Measurements from ENCODE around the gene TIMM8A.

TIMM8A gene

GRCh38 chrX:101365301-101365795, 16.8 kb upstream of the TIMM8A start:
- no peaks in the 10 kb centered on the region for H3K36me3 ChIP-seq
- DNase-seq, result no peak
- no peaks in the 10 kb centered on the region for H3K4me1 ChIP-seq
- H3K27me3 ChIP-seq, result no peaks in the 10 kb centered on the region
- no peaks in the 10 kb centered on the region for H3K9me3 ChIP-seq
- no peak overlapping the region for H3K4me3 ChIP-seq (ENCODE audit: low read depth, low read length)
- TF ChIP-seq CTCF (IDR thresholded peaks at IDR 0.05; ENCODE audit: low read depth, low read length), result no peak

GRCh38 chrX:101362757-101363156, 14.2 kb upstream of the TIMM8A start:
- no peaks in the 10 kb centered on the region for H3K4me1 ChIP-seq
- no peak for DNase-seq
- no peak for TF ChIP-seq CTCF (IDR thresholded peaks at IDR 0.05; ENCODE audit: low read depth, low read length)

GRCh38 chrX:101362116-101362515, 13.6 kb upstream of the TIMM8A start:
- no peaks in the 10 kb centered on the region for H3K36me3 ChIP-seq

More at GRCh38 chrX:101362757-101363156, 14.2 kb upstream of the TIMM8A start:
- H3K36me3 ChIP-seq, result no peaks in the 10 kb centered on the region
- H3K4me3 ChIP-seq (ENCODE audit: low read depth, low read length), result no peak overlapping the region
- no peaks in the 10 kb centered on the region for H3K27me3 ChIP-seq
- no peaks in the 10 kb centered on the region for H3K9me3 ChIP-seq

GRCh38 chrX:101360390-101360789, 11.8 kb upstream of the TIMM8A start:
- no peak for TF ChIP-seq CTCF (IDR thresholded peaks at IDR 0.05; ENCODE audit: low read depth, low read length)
- no peaks in the 10 kb centered on the region for H3K36me3 ChIP-seq
- no peaks in the 10 kb centered on the region for H3K9me3 ChIP-seq
- no peaks in the 10 kb centered on the region for H3K4me1 ChIP-seq
- DNase-seq, result no peak
- H3K27me3 ChIP-seq, result no peaks in the 10 kb centered on the region
- H3K4me3 ChIP-seq (ENCODE audit: low read depth, low read length), result no peak overlapping the region

More at GRCh38 chrX:101362116-101362515, 13.6 kb upstream of the TIMM8A start:
- no peak for TF ChIP-seq CTCF (IDR thresholded peaks at IDR 0.05; ENCODE audit: low read depth, low read length)
- no peaks in the 10 kb centered on the region for H3K27me3 ChIP-seq
- H3K4me1 ChIP-seq, result no peaks in the 10 kb centered on the region
- DNase-seq, result no peak
- no peak overlapping the region for H3K4me3 ChIP-seq (ENCODE audit: low read depth, low read length)
- H3K9me3 ChIP-seq, result no peaks in the 10 kb centered on the region

- Histone ChIP-seq H3K4me3 (ENCODE audit: low read depth, low read length) (no peak overlapping the region), H3K27me3 (no peaks in the 10 kb centered on the region), H3K9me3 (no peaks in the 10 kb centered on the region), H3K36me3 (no peaks in the 10 kb centered on the region), H3K4me1 (no peaks in the 10 kb centered on the region)
- no peak for DNase-seq
- TF ChIP-seq CTCF (IDR thresholded peaks at IDR 0.05; ENCODE audit: low read depth, low read length), result no peak
Observed at GRCh38 chrX:101359966-101360365, 11.4 kb upstream of the TIMM8A start.

GRCh38 chrX:101357166-101357795, 8.7 kb upstream of the TIMM8A start:
- Histone ChIP-seq H3K4me1 (no peaks in the 10 kb centered on the region), H3K27me3 (no peaks in the 10 kb centered on the region), H3K36me3 (no peaks in the 10 kb centered on the region), H3K9me3 (no peaks in the 10 kb centered on the region), H3K4me3 (ENCODE audit: low read depth, low read length) (no peak overlapping the region)
- TF ChIP-seq CTCF (IDR thresholded peaks at IDR 0.05; ENCODE audit: low read depth, low read length), result peak; percentile 33
- DNase-seq, result no peak

Data from BE2C (cell line).